ENCODE data around the gene FAM161B.

DNA sequence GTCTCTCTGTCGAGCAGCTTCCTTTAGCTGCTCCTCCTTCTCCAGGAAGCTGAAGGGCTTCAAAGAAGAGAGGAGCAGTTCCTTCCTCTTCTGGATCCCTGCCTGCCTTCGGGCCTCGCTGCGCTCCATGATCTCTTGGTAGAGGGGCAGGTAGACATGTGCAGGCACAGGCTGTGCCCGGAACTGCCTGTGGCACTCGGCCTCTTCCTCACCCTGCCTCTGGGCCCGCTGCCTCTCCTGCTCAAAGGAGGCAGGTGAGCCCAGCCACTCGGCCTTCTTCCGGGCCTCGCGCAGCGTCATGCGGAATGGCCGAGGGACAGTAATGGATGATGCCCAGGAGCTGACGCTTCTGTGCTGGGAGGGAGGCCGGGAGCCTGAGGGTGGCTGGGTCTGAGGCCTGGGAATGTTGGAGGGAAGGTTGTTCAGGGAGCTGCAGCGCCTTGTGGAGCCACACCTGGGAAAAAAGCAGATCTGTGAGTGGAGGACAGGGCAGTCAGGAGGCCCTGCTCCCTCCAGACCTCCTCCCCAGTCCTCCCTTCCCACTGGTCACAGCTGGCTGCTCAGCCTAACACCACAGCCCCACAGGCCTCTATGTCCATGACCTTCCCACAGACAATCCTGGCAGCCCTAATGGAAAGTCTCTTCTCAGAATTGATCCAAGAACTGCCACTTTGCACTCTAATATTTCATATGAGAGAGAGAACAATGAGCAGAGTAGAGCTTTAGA is 5.3 kb downstream of the FAM161B start:
- TF ChIP-seq, protein P1, sequence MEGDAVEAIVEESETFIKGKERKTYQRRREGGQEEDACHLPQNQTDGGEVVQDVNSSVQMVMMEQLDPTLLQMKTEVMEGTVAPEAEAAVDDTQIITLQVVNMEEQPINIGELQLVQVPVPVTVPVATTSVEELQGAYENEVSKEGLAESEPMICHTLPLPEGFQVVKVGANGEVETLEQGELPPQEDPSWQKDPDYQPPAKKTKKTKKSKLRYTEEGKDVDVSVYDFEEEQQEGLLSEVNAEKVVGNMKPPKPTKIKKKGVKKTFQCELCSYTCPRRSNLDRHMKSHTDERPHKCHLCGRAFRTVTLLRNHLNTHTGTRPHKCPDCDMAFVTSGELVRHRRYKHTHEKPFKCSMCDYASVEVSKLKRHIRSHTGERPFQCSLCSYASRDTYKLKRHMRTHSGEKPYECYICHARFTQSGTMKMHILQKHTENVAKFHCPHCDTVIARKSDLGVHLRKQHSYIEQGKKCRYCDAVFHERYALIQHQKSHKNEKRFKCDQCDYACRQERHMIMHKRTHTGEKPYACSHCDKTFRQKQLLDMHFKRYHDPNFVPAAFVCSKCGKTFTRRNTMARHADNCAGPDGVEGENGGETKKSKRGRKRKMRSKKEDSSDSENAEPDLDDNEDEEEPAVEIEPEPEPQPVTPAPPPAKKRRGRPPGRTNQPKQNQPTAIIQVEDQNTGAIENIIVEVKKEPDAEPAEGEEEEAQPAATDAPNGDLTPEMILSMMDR (IDR thresholded peaks at IDR 0.05; ENCODE audit: insufficient read depth, low read length, poor library complexity, severe bottlenecking): no peak
- TF ChIP-seq EZH2phosphoT487 (conservative IDR thresholded peaks at IDR 0.05; ENCODE audit: low read length): no peak

Measured in SU-DHL-6 (cell line).